H1 (cell line): Measurements from ENCODE around the gene PPFIA4. TPM values are rescaled to one million over a fixed set of nuclear protein-coding genes. Genes with fewer than 3 reads are reported as not detected.
"Not testable (repeated sequence)": the region's sequence is repeated elsewhere in the genome, so short reads cannot be mapped to it uniquely, and the experiment has no call there.

Experiments used
- CTCF ChIA-PET: fragments of 300-600 bp; sonication (Branson Sonifier 250); formaldehyde crosslinking; loops from one replicate; lab custom pipeline; 2021; ENCODE audit not compliant: partially characterized antibody; lab: Charles Lee
- POLR2A ChIA-PET: fragments of 300-600 bp; sonication (Branson Sonifier 250); formaldehyde crosslinking; loops from one replicate; lab custom pipeline; 2021; ENCODE audit warnings: inconsistent platforms; ENCODE audit not compliant: partially characterized antibody; lab: Charles Lee
- DNase-seq, 2 experiments: peaks; one replicate each; pipeline versions ENCODE4 v3.0.0 to v3.0.0-alpha.2; 2010 to 2022; ENCODE audit warnings: low spot score in 2 of 2, low read depth in 1 of 2, mixed read lengths in 1 of 2
- FAIRE-seq: peaks from 2 replicates; lab custom pipeline; 2011; peaks lifted over from hg19 to GRCh38; lab: Jason Lieb, UNC
- H2AFZ ChIP-seq: 2 replicates; pipeline ENCODE4 v1.8.1; 2012; ENCODE audit warnings: low read length, inconsistent platforms
- H2AK5ac ChIP-seq: 2 replicates; pipeline ENCODE4 v1.6.1; 2013; ENCODE audit warnings: low read depth, low read length
- H2BK120ac ChIP-seq: replicated peaks from 2 replicates; pipeline ENCODE3; 2013; ENCODE audit warnings: low read depth, low read length, inconsistent platforms
- H2BK12ac ChIP-seq: 2 replicates; pipeline ENCODE4 v1.6.1; 2013; ENCODE audit warnings: low read depth, low read length
- H2BK15ac ChIP-seq: 2 replicates; pipeline ENCODE4 v1.6.1; 2013; ENCODE audit warnings: low read length
- H2BK20ac ChIP-seq: 2 replicates; pipeline ENCODE4 v1.6.1; 2013; ENCODE audit warnings: low read length
- H2BK5ac ChIP-seq: 2 replicates; pipeline ENCODE4 v1.6.1; 2013; ENCODE audit warnings: low read depth, low read length
- H3K14ac ChIP-seq: 2 replicates; pipeline ENCODE4 v1.6.1; 2013; ENCODE audit warnings: inconsistent platforms; ENCODE audit not compliant: insufficient read length
- H3K18ac ChIP-seq: 2 replicates; pipeline ENCODE4 v1.6.1; 2013; ENCODE audit warnings: low read length; ENCODE audit errors: extremely low read depth
- H3K23ac ChIP-seq: 2 replicates; pipeline ENCODE4 v1.6.1; 2013; ENCODE audit warnings: inconsistent platforms; ENCODE audit not compliant: insufficient read length
- H3K23me2 ChIP-seq: 2 replicates; pipeline ENCODE4 v1.6.1; 2013; ENCODE audit warnings: low read depth, low read length
- H3K27ac ChIP-seq: 2 replicates; pipeline ENCODE4 v1.6.1; 2011; ENCODE audit warnings: low read depth, low read length, inconsistent platforms
- H3K27me3 ChIP-seq, 4 experiments: replicated peaks in 1 of 4; 1 replicate in 1 of 4; 2 replicates in 3 of 4; pipeline versions ENCODE4 v1.6.1 to v1.8.1; 2011 to 2013; ENCODE audit warnings: low read length in 3 of 4, mild to moderate bottlenecking in 3 of 4, inconsistent platforms in 2 of 4, mixed read lengths in 2 of 4, moderate library complexity in 1 of 4; ENCODE audit not compliant: control insufficient read depth in 3 of 4, insufficient read depth in 3 of 4; ENCODE audit errors: extremely low read depth in 1 of 4
- H3K36me3 ChIP-seq, 4 experiments: 2 replicates each; pipeline versions ENCODE4 v1.6.1 to v1.8.1; 2011 to 2013; ENCODE audit warnings: mild to moderate bottlenecking in 4 of 4, low read length in 3 of 4, moderate library complexity in 2 of 4, control low read depth in 1 of 4, inconsistent platforms in 1 of 4; ENCODE audit not compliant: insufficient read depth in 4 of 4, control insufficient read depth in 2 of 4
- H3K4ac ChIP-seq: replicated peaks from 2 replicates; pipeline ENCODE3; 2013; ENCODE audit warnings: low read length, low read depth, mixed read lengths, inconsistent platforms; ENCODE audit not compliant: insufficient read length
- H3K4me1 ChIP-seq, 4 experiments: replicated peaks in 1 of 4; 1 replicate in 1 of 4; 2 replicates in 3 of 4; pipeline versions ENCODE4 v1.6.1 to v1.8.1; 2011 to 2013; ENCODE audit warnings: low read length in 3 of 4, inconsistent platforms in 2 of 4, mixed read lengths in 1 of 4; ENCODE audit not compliant: insufficient read depth in 4 of 4, control insufficient read depth in 3 of 4
- H3K4me2 ChIP-seq, 2 experiments: 2 replicates each; pipeline versions ENCODE4 v1.6.1 to v1.8.1; 2011 to 2013; ENCODE audit warnings: low read depth in 2 of 2, low read length in 2 of 2, control low read depth in 1 of 2, inconsistent platforms in 1 of 2, mild to moderate bottlenecking in 1 of 2; ENCODE audit not compliant: insufficient read depth in 1 of 2
- H3K4me3 ChIP-seq, 4 experiments: fragments of 200-600, 300-600 bp in 1 of 4; sonication (generic), shearing (Covaris generic), sonication (Bioruptor Twin) in 1 of 4; 2 replicates each; pipeline versions ENCODE4 v1.5.1 to v1.8.1; 2011 to 2016; ENCODE audit warnings: low read length in 4 of 4, low read depth in 3 of 4, control low read depth in 2 of 4, inconsistent platforms in 2 of 4, mild to moderate bottlenecking in 2 of 4, mixed read lengths in 1 of 4, moderate library complexity in 1 of 4; ENCODE audit not compliant: insufficient read depth in 2 of 4; ENCODE audit errors: extremely low read depth in 1 of 4
- H3K56ac ChIP-seq: replicated peaks from 2 replicates; pipeline ENCODE3; 2013; ENCODE audit warnings: low read depth, mild to moderate bottlenecking, mixed read lengths, low read length, inconsistent platforms; ENCODE audit not compliant: insufficient read length
- H3K79me1 ChIP-seq: 2 replicates; pipeline ENCODE4 v1.6.1; 2013; ENCODE audit warnings: low read depth, low read length, control low read depth
- H3K79me2 ChIP-seq, 2 experiments: 2 replicates each; pipeline versions ENCODE4 v1.6.1 to v1.8.1; 2012 to 2013; ENCODE audit warnings: low read length in 2 of 2, mild to moderate bottlenecking in 2 of 2, inconsistent platforms in 1 of 2; ENCODE audit not compliant: insufficient read depth in 2 of 2, control insufficient read depth in 1 of 2
- H3K9ac ChIP-seq, 4 experiments: replicated peaks in 1 of 4; 1 replicate in 1 of 4; 2 replicates in 3 of 4; pipeline versions ENCODE4 v1.6.1 to v1.8.1; 2011 to 2013; ENCODE audit warnings: low read depth in 3 of 4, low read length in 3 of 4, control low read depth in 2 of 4, mild to moderate bottlenecking in 2 of 4, moderate library complexity in 2 of 4, inconsistent platforms in 1 of 4; ENCODE audit errors: extremely low read depth in 1 of 4
- H3K9me3 ChIP-seq, 2 experiments: 2 replicates each; pipeline versions ENCODE4 v1.6.1 to v1.8.1; 2012 to 2013; ENCODE audit warnings: mild to moderate bottlenecking in 2 of 2, moderate library complexity in 2 of 2, control low read depth in 1 of 2, inconsistent platforms in 1 of 2, low read depth in 1 of 2, low read length in 1 of 2, mixed read lengths in 1 of 2; ENCODE audit not compliant: insufficient read depth in 2 of 2
- H4K20me1 ChIP-seq, 2 experiments: replicated peaks in 1 of 2; 2 replicates each; pipeline versions ENCODE3 to v1.8.1; 2011 to 2013; ENCODE audit warnings: inconsistent platforms in 2 of 2, low read length in 2 of 2, mild to moderate bottlenecking in 1 of 2; ENCODE audit not compliant: insufficient read depth in 2 of 2, control insufficient read depth in 1 of 2
- H4K5ac ChIP-seq: 2 replicates; pipeline ENCODE4 v1.6.1; 2013; ENCODE audit warnings: low read length, low read depth, mixed read lengths, inconsistent platforms; ENCODE audit not compliant: insufficient read length
- H4K8ac ChIP-seq: 2 replicates; pipeline ENCODE4 v1.8.0; 2013; ENCODE audit warnings: mild to moderate bottlenecking, moderate library complexity, low read length, inconsistent platforms; ENCODE audit not compliant: insufficient read depth; ENCODE audit errors: extremely low read depth
- H4K91ac ChIP-seq: replicated peaks from 2 replicates; pipeline ENCODE3; 2013; ENCODE audit warnings: low read length, mixed read lengths, inconsistent platforms; ENCODE audit not compliant: insufficient read length
- ASH2L ChIP-seq: fragments of 200-600, 300-600 bp; sonication (generic); IDR thresholded peaks from one replicate; pipeline ENCODE4 v1.7.1; 2017; ENCODE audit warnings: low read length
- WGBS, 2 experiments: shearing (Covaris generic) in 1 of 2; methylation state at CpG; one replicate each; pipeline versions ENCODE4 v1.1.6 to v1.1.7; 2013 to 2015; ENCODE audit warnings: low lambda C conversion rate in 2 of 2, mixed read lengths in 2 of 2, inconsistent platforms in 1 of 2, low coverage in 1 of 2, missing lambda C conversion rate in 1 of 2; ENCODE audit not compliant: insufficient replicate concordance in 2 of 2, insufficient coverage in 1 of 2, insufficient read length in 1 of 2; ENCODE audit errors: extremely low coverage in 1 of 2, missing lambda C conversion rate in 1 of 2; 5-methylcytosine and 5-hydroxymethylcytosine counted together
- polyA plus RNA-seq, 7 experiments: library from polyadenylated mRNA; depleted of rRNA in 3 of 7; stranded (reverse) in 5 of 7; unstranded in 2 of 7; fragments of >200 nt in 5 of 7; fragments of 200-250 nt in 2 of 7; gene quantifications; 1 replicate in 5 of 7; 2 replicates in 1 of 7; 4 replicates in 1 of 7; pipeline versions ENCODE4 v1.2.1 to v1.2.3, GENCODE V29; 2011 to 2013; ENCODE audit warnings: missing spikeins in 2 of 7, mixed read lengths in 2 of 7
- total RNA-seq: library from RNA; stranded (reverse); fragmentation: NEBNext Ultra II Directional; extraction: Animal tissue kit (Norgen Biotek cat#: 25700); gene quantifications from 2 replicates; pipeline ENCODE4 v1.2.1, GENCODE V29; 2021

Gene PPFIA4
- total and polyA plus RNA-seq, 2 of the 8 experiments (the other 6 are each of a cell fraction or from before 2014, with no cell fraction given) = 9.0 to 9.9 TPM

DNA sequence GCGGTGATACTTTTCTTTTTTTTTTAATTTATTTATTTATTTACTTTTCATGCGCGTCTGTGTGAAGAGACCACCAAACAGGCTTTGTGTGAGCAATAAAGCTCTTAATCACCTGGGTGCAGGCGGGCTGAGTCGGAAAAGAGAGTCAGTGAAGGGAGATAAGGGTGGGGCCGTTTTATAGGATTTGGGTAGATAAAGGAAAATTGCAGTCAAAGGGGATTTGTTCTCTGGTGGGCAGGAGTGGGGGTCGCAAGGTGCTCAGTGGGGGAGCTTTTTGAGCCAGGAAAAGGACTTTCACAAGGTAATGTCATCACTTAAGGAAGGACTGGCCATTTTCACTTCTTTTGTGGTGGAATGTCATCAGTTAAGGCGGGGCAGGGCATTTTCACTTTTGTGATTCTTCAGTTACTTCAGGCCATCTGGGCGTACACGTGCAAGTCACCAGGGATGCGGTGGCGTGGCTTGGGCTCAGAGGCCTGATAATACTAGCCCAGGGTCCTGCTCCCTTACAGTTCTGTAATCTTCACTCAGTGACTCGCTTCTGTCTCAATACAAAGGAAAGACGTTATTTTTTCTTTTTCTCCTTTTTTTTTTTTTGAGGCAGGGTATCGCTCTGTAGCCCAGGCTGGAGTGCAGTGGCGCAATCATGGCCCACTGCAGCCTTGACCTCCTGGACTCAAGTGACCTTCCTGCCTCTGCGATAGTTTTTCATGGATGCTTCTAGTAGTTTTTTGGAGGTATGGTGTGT is 20.7 kb upstream of the PPFIA4 start:
- ChIA-PET POLR2A (interaction anchor here (0.6 to 7.4 kb wide), 17 partner anchors 7 to 214 kb away, joined by 3 to 72 read pairs (median 5); partner anchors contain the start of genes CYB5R1, KLHL12, PCAT6 and PPFIA4), CTCF (interaction anchor here (0.6 to 1.0 kb wide), 6 partner anchors 17 to 420 kb away, joined by 3 to 7 read pairs (median 3); no protein-coding TSS in a partner anchor)
- H3K14ac ChIP-seq, H3K27me3 ChIP-seq, H3K4me1 ChIP-seq, H3K9me3 ChIP-seq, H3K23me2 ChIP-seq, FAIRE-seq, H4K5ac ChIP-seq, H2BK15ac ChIP-seq, H3K23ac ChIP-seq, H3K4ac ChIP-seq, H2BK120ac ChIP-seq, H2BK20ac ChIP-seq, DNase-seq, H2BK5ac ChIP-seq, H3K18ac ChIP-seq, H4K91ac ChIP-seq, H2AK5ac ChIP-seq, H3K56ac ChIP-seq, H3K79me1 ChIP-seq, H4K20me1 ChIP-seq: not testable (repeated sequence)
- H3K27ac ChIP-seq = peak overlapping the region; percentile 71; the same call in 1 of the 2 replicates
- WGBS, 2 experiments = 80% methylated on average over 16 of the region's 17 CpGs; no CpG with 5 or more reads in 1 of the 2 experiments
- H3K4me2 ChIP-seq = peak overlapping the region; percentile 52 to 67
- H3K9ac ChIP-seq = peak overlapping the region in 3 of 4 experiments; percentile 29 to 71 (median 44); a peak in 6 of 7 replicates
- 0 out of 2 replicates have a peak overlapping the region, but pooled peaks have one; percentile 66 for H2AFZ ChIP-seq
- peaks cover 2 to 20% (median 14%) of the 10 kb centered on the region in 4 experiments; a peak in 5 of 8 replicates for H3K36me3 ChIP-seq
- H4K8ac ChIP-seq = 0 out of 2 replicates have a peak overlapping the region, but pooled peaks have one; percentile 11
- peaks cover 0 to 29% of the 10 kb centered on the region in 2 experiments; a peak in 3 of 4 replicates for H3K79me2 ChIP-seq
- peak overlapping the region; percentile 90 for H2BK12ac ChIP-seq
- TF ChIP-seq ASH2L = peak; percentile 5
- H3K4me3 ChIP-seq = peak overlapping the region; percentile 81 to 99 (median 97); a peak in 5 of 8 replicates
